Midbrain (tissue), 1 donor: ENCODE data around the gene DIRAS1.
A peak's percentile ranks its signal among the peaks of the same experiment; 100 is the strongest.
"Not testable (repeated sequence)": the region's sequence is repeated elsewhere in the genome, so short reads cannot be mapped to it uniquely, and the experiment has no call there.

Experiments used
- DNase-seq: peaks from one replicate; lab custom pipeline; 2025; lab: John Stamatoyannopoulos, UW

The DIRAS1 gene

GRCh38 chr19:2726904-2727639 is 5.9 kb upstream of the DIRAS1 start:
- no peak for DNase-seq

- DNase-seq: no peak
These were observed 5.1 kb upstream of the DIRAS1 start for GRCh38 chr19:2726160-2726855.

- no peak for DNase-seq
These were observed 3.0 kb upstream of the DIRAS1 start for GRCh38 chr19:2724148-2724557.

- DNase-seq: no peak
These were observed 2.6 kb upstream of the DIRAS1 start for GRCh38 chr19:2723747-2724146.

- no peak for DNase-seq
These were observed 2.2 kb upstream of the DIRAS1 start for GRCh38 chr19:2723345-2723715.

GRCh38 chr19:2722541-2723344 is 1.6 kb upstream of the DIRAS1 start:
- DNase-seq: peak; percentile 17

GRCh38 chr19:2721570-2722540 is 683 bp upstream of the DIRAS1 start:
- no peak for DNase-seq

GRCh38 chr19:2719920-2720776 is 1.0 kb downstream of the DIRAS1 start:
- peak; percentile 12 for DNase-seq

- DNase-seq: no peak
These were observed 1.9 kb downstream of the DIRAS1 start for GRCh38 chr19:2719232-2719735.

GRCh38 chr19:2717638-2718541 is 3.3 kb downstream of the DIRAS1 start:
- no peak for DNase-seq

GRCh38 chr19:2716722-2717637 is 4.2 kb downstream of the DIRAS1 start:
- no peak for DNase-seq

- no peak for DNase-seq
These were observed 4.9 kb downstream of the DIRAS1 start for GRCh38 chr19:2716275-2716650.

GRCh38 chr19:2715470-2716274 is 5.5 kb downstream of the DIRAS1 start:
- no peak for DNase-seq

- DNase-seq: no peak
These were observed 6.5 kb downstream of the DIRAS1 start for GRCh38 chr19:2714531-2715269.

- DNase-seq: not testable (repeated sequence)
These were observed 7.1 kb downstream of the DIRAS1 start for GRCh38 chr19:2714102-2714501.

GRCh38 chr19:2713170-2713569 is 8.0 kb downstream of the DIRAS1 start:
- DNase-seq: not testable (repeated sequence)

- no peak for DNase-seq
These were observed 9.3 kb downstream of the DIRAS1 start for GRCh38 chr19:2711875-2712205.
